Coronary artery (tissue), 2 donors: ENCODE measurements around the gene SPAG9.
A peak's percentile ranks its signal among the peaks of the same experiment; 100 is the strongest.

Experiments
- DNase-seq: peaks from one replicate; pipeline ENCODE4 v3.0.0-alpha.2; 2017; ENCODE audit warnings: low spot score
- H3K27ac ChIP-seq, 2 donors: fragments of 200-600 bp; sonication (generic); one replicate each; pipeline ENCODE4 v1.5.1; 2016 to 2019
- H3K4me3 ChIP-seq: fragments of 200-600 bp; sonication (generic); 2 replicates; pipeline ENCODE4 v1.5.1; 2016; ENCODE audit warnings: mild to moderate bottlenecking, moderate library complexity
- CTCF ChIP-seq: fragments of 200-600 bp; sonication (generic); IDR thresholded peaks from one replicate; pipeline ENCODE4 v1.5.1; 2019; ENCODE audit warnings: antibody characterized with exemption

The SPAG9 gene

GRCh38 chr17:51120739-51121619 is at the start of gene SPAG9:
TSS of gene SPAG9 (minus strand) at chr17:51120868. CDS start at chr17:51120656, 212 bp downstream.
- H3K27ac ChIP-seq: peak within 1 kb of the TSS; percentile 99
- peak within 1 kb of the TSS; percentile 90 for H3K4me3 ChIP-seq
- TF ChIP-seq CTCF: no peak
- peak; percentile 97 for DNase-seq

GRCh38 chr17:51169340-51169739 is 48.7 kb upstream of the SPAG9 start:
- Histone ChIP-seq H3K4me3 (no peak overlapping the region), H3K27ac (no peak overlapping the region)
- no peak for TF ChIP-seq CTCF
- no peak for DNase-seq

GRCh38 chr17:51166987-51167931 is 46.6 kb upstream of the SPAG9 start:
- no peak for TF ChIP-seq CTCF
- peak overlapping the region; percentile 88 for H3K4me3 ChIP-seq
- no peak for DNase-seq
- peak overlapping the region; percentile 21 to 92 for H3K27ac ChIP-seq

- peak within 1 kb of the TSS; percentile 92 to 93 for H3K27ac ChIP-seq
- TF ChIP-seq CTCF: no peak
These were observed 45.7 kb upstream of the SPAG9 start, which contains the start of gene NME2 for GRCh38 chr17:51166198-51166986. TSS of gene NME2 (plus strand) at chr17:51166411. CDS start at chr17:51166831, 420 bp downstream.

GRCh38 chr17:51165680-51166197 is 45.1 kb upstream of the SPAG9 start:
- DNase-seq: no peak
- Histone ChIP-seq H3K4me3 (peak overlapping the region; percentile 88), H3K27ac (peak overlapping the region; percentile 92 to 93)
- no peak for TF ChIP-seq CTCF

More at GRCh38 chr17:51166198-51166986, 45.7 kb upstream of the SPAG9 start, which contains the start of gene NME2:
- peak within 1 kb of the TSS; percentile 88 for H3K4me3 ChIP-seq
- DNase-seq: peak; percentile 92
